NK-92 (cell line): Measurements from ENCODE around the gene PRR36.
"Not testable (repeated sequence)": the region's sequence is repeated elsewhere in the genome, so short reads cannot be mapped to it uniquely, and the experiment has no call there.

Source experiments
- DNase-seq: peaks from one replicate; lab custom pipeline; 2025; ENCODE audit not compliant: unreplicated experiment; lab: John Stamatoyannopoulos, UW

Gene PRR36

DNA sequence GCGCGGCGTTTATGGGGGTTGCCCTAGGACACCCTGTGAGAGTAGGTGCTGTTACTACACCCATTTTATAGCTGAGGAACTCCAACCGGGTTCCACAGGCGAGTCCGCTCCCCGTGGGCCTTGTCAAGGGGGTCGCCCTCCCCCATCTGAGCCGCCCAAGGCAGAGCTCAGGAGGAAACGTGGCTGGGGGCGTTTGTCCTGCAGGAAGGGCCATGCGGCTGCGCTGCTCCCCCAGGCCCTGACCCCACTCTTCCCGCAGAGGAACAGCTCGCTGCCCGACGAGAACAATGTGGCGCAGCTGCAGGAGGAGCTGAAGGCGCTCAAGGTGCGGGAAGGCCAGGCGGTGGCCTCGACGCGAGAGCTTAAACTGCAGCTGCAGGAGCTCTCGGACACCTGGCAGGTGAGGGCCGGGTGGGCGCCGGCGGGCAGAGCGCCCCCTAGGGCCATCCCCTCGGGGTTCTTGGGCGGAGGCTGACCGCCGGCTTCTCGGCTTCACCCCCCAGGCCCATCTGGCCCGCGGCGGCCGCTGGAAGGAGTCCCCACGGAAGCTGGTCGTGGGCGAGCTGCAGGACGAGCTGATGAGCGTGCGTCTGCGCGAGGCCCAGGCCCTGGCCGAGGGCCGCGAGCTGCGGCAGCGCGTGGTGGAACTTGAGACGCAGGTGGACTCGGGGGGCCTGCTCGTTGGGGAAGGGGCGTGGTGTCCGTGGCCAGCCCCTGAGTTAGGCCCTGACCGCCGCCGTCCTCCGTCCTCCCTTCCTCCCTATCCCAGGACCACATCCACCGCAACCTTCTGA is 12.4 kb downstream of the PRR36 start:
- DNase-seq: no peak

DNA sequence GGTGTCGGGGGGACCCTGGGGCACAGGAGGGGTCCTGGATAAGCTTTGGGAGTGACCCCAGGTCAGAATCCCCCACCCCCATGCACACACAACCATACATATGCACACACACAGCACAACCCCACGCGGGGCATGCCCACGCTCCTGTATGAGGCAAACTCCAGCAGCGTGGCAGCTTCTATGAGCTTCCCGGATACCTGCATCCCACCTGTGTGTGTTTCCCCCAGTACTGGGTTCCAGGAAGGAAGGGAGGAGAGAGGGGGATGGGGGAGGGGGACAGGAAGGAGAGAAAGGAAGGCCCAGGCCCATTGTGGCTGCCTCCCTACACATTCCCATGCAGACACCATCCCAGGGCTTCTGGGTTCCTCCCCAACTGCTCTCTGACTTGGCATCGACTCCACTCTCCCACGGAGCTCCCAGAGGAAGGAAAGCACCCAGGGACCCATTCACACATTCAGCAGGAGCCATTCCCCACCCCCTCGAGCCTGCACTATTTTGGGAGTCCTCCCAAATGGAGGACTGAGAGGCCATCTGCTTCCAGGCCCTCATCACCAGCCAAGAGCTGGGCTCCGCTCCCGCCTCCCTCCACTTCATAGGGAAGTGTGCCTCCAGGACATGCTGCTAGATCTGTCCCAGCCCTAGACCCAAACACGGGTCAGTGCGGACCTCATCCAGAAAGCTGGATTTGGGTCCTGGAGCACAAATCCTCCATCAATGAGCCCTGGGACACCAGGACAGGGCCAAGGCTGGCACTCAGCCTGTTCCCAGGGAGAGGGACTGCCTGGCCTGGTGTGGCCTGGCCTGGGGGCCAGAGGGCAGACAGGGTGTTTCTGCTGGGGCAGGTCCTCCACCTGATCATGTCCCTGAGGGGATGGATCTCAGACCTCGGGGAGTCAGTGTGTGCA is 13.2 kb downstream of the PRR36 start:
- DNase-seq: no peak

DNA sequence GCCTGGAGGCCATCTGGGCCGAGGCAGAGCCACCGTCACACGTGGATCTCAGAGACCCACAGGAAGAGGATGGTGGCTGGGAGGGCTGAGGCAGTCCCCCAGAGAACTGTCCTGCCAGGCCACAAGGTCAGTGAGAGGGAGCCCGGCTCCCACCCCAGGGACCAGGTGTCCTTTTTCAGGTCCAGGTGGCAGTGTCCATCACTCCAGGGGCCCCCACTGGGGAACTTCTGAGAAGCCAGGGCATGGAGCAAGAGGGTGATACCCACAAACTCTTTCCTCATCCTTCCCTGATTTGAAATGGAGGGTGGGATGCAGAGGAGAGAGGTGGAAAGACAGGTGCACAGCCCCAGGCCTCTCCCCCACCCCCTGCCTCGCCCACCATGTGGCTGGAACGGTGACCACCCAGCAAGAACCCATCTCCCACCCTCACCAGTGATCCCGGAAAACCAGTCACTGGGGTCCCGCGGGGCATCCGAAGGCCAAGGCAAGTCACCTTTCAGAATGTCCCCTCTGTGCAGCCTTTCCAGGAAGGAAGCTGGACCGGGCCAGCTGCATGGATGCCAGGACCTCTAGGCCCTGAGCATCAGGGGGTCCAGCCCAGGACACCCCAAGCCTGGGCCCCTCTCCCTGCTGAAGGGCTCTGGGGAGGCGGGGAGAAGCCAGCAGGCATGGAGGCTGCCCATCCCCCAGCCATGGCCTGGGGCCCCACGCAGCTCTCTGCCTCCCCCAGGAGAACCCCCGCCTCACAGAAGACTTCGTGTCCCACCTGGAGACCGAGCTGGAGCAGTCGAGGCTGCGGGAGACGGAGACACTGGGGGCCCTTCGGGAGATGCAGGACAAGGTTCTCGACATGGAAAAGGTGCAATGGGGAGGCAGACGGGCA is 14.1 kb downstream of the PRR36 start:
- DNase-seq: no peak

DNA sequence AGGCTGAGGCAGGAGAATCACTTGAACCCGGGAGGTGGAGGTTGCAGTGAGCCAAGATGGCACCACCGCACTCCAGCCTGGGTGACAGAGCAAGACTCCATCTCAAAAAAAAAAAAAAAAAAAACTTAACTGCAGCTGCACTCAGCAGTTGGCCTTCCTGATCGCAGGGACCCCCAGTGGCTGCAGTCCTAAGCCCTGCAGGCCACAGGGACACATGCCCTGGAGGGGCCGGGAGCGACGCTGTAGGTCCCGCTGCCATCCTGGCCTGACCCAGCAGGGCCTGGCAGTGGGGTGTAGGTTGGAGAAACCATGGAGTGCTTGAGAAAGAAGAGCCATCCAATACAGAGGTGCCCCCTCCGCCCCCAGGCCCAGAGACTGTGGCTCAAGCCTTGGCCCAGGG is 15.1 kb downstream of the PRR36 start:
- DNase-seq: not testable (repeated sequence)

- no peak for DNase-seq
These were observed 15.9 kb downstream of the PRR36 start for GRCh38 chr19:7858109-7858770.

GRCh38 chr19:7857727-7858108 is 16.5 kb downstream of the PRR36 start:
- DNase-seq: no peak

DNA sequence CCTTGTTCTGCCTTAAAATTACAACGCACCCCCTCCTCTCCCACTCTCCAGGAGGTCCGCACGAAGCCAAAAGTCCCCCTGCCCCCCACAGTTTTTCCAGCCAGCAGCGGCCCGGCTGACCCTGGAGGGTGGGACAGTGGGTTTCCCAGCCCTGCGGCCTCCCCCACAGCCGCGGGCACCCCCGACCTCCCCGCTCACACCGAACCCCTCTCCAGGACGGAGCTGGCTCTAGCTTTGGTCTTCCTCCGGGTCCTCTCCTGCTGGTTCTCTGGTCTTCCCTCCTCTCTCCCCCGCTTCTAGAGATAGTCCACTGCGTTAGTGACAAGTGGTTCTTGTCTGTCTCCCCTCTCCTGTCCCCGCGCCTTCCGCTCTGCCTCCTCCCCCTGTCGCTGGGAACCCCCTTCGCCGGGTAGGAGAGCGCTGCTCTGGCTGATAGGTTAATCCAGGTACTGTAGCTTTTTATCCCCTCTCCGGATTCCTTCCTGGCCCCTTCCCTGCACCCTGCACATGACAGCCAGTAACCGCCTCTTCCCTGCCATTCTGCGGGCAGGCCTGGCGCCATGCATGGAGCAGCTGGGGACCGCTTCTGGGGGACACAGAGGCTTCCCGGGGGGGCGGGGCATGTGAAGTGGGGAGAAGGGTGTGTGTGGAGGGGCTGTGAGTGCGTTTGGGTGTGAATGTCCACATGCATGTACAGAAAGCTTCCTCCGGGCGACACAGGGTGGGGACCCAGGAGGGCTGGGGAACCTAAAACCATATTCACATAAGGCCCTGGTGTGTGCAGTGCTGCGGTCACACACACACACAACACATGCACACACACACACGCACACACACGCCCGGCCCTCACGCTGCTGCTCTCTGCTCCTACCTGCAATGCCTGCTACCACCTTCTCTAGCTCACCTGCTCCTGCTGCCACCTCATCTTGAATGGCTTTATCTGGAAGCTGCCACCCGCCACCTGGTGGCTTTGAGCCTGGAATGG is 17.2 kb downstream of the PRR36 start:
- DNase-seq: no peak

- no peak for DNase-seq
These were observed 18.0 kb downstream of the PRR36 start for GRCh38 chr19:7856109-7856591.

DNA sequence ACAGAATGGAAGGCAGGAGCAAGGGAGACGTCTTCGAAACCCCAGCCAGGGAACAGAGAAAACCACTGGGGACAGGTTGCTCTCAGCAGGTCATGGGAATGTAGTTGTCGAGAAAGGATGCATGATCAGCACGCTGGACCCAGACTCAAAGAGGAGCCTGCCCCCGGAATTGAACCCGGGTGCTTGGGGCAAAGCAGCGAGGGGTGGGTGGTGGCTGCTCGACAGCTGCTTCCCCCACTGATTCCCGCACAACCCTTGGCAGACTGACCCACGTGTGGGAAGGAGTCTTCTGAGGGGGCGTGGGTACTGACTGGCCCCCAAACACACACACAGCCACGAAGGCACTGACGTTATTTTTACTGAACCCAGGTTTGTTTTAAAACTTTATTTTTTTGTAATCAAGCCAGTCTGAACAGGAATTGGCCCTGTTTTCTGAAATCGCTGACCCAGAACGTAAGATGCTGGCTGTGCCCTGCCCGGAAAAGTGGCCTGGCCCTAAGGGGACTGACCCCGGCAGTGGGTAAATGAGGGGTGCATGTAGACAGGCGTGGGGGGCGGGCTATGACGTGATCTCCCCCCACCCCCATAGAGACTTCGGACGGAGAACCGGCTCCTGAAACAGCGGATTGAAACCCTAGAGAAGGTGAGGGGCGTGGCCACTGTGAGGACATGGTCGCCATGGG is 18.6 kb downstream of the PRR36 start:
- DNase-seq: no peak

GRCh38 chr19:7853770-7854128 is 20.4 kb downstream of the PRR36 start:
- DNase-seq: no peak

GRCh38 chr19:7852851-7853769 is 21.1 kb downstream of the PRR36 start:
- DNase-seq: no peak

- no peak for DNase-seq
These were observed 22.3 kb downstream of the PRR36 start for GRCh38 chr19:7851623-7852500.

DNA sequence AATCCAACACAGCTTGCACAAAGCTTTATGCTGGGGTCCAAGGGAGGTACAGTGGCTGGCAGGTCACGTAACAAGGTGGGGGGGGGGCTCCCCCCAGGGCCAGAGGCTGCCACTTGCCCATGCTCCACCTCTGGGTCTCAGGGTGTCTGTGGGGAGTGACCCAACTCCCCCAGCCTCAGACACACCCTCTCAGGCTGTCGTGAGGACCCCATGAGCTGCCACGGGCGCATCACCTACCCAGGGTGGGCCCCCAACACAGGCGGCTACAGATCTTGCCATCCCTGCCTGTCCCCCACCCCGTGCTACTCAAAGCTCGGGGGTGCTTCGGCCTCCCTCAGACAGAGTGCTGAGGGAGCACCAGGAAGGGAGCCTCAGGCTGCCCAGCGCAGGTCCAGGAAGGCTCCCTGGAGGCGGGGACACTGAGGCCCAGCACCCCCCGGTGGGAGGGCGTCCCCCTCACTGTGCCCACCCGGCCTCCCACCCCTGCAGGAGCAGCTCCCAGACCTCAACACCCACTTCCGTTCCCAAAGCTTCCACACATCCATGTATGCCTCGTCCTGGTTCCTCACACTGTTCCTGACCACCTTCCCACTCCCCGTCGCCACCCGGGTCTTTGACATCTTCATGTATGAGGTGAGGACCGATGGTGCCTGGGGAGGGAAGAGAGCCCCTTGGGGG is 23.1 kb downstream of the PRR36 start:
- no peak for DNase-seq

DNA sequence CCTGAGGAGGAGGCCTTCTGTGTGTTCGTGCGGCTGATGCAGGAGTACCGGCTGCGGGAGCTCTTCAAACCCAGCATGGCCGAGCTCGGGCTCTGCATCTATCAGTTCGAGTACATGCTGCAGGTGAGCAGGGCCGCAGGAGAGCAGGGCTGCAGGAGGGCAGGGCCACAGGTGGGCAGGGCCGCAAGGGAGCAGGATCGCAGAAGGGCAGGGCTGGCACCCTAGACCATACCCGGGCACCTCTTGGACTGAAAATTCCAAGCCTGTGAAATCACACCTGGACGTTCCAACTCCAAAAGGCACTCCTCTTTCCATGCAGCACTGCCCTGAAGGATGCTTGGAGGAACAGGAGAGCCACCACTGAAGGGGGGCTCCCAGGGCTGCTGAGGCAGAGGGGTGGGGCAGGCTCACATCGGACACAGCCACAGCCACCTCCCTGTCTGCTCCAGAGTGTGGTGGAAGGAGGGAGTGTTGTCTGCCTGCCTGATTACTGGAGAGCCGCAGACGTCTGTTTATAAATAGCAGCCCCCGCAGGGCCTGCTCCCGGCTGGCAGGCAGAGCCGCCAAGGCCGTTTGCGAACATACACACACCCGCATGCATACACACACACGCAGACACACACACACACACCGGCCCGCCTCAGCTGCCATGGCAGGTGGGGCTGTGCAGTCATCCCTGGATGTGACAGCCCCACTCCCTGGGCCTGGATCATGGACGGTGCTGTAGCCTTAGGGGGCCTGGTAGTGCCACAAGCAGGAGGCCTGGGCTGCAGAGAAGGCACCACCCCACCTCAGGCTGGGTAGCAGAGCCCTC is 24.0 kb downstream of the PRR36 start:
- no peak for DNase-seq

DNA sequence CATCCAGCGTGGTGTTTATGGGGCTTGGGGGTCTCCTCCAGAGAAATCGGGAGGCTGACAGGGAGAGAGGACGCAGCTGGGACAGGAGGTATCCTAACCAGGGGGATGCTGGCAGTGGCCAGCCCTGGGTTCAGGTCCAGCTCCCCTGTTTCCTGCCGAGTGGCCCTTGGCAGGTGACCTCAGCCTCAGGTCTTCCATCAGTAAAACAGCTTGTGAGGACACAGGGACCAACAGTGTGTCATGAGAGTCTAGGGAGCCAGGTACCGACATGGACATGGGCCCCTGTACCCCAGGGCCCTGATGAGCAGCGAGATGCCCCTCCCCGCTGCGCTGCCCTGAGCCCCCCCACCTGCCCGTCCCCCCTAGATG is 24.6 kb downstream of the PRR36 start:
- no peak for DNase-seq
